ENCODE measurements around the gene SERPINF2. TPM values are rescaled to one million over a fixed set of nuclear protein-coding genes. Genes with fewer than 3 reads are reported as not detected.
"Not testable (repeated sequence)": the region's sequence is repeated elsewhere in the genome, so short reads cannot be mapped to it uniquely, and the experiment has no call there.

SERPINF2 gene
- not detected for total RNA-seq

- DNase-seq (ENCODE audit: low spot score in 2 of 2) (no peak), FAIRE-seq (no peak)
Measured at GRCh38 chr17:1742371-1743087, at the start of gene SERPINF2. Gene SERPINF2, plus strand, starts transcription at chr17:1742871. Its CDS starts 2,125 bp downstream, at chr17:1744996.

GRCh38 chr17:1693339-1693738, 49.3 kb upstream of the SERPINF2 start:
- FAIRE-seq (no peak), DNase-seq (ENCODE audit: low spot score in 2 of 2) (no peak)

GRCh38 chr17:1695365-1695764, 47.3 kb upstream of the SERPINF2 start:
- DNase-seq (ENCODE audit: low spot score in 2 of 2) (no peak), FAIRE-seq (no peak)

GRCh38 chr17:1697681-1698080, 45.0 kb upstream of the SERPINF2 start:
- FAIRE-seq (no peak), DNase-seq (ENCODE audit: low spot score in 2 of 2) (no peak)

- not testable (repeated sequence) for FAIRE-seq
Measured at GRCh38 chr17:1699891-1700290, 42.8 kb upstream of the SERPINF2 start.

GRCh38 chr17:1703063-1703462, 39.6 kb upstream of the SERPINF2 start:
- FAIRE-seq (no peak), DNase-seq (ENCODE audit: low spot score in 2 of 2) (no peak)

More at GRCh38 chr17:1699891-1700290, 42.8 kb upstream of the SERPINF2 start:
- DNase-seq (ENCODE audit: low spot score in 2 of 2) = not testable (repeated sequence)

- DNase-seq (ENCODE audit: low spot score in 2 of 2) (no peak), FAIRE-seq (no peak)
Measured at GRCh38 chr17:1705004-1705403, 37.7 kb upstream of the SERPINF2 start.

GRCh38 chr17:1707107-1707506, 35.6 kb upstream of the SERPINF2 start:
- FAIRE-seq (no peak), DNase-seq (ENCODE audit: low spot score in 2 of 2) (no peak)

GRCh38 chr17:1708791-1709346, 33.8 kb upstream of the SERPINF2 start:
- DNase-seq (ENCODE audit: low spot score in 2 of 2); FAIRE-seq: not testable (repeated sequence)

GRCh38 chr17:1709403-1709951, 33.2 kb upstream of the SERPINF2 start:
- FAIRE-seq = no peak

GRCh38 chr17:1709971-1710806, 32.5 kb upstream of the SERPINF2 start, which contains the start of gene TLCD2:
Gene TLCD2, minus strand, starts transcription at chr17:1710377. Its CDS starts 135 bp downstream, at chr17:1710242.
- peak; percentile 57 to 77 for DNase-seq (ENCODE audit: low spot score in 2 of 2)
- FAIRE-seq = no peak

More at GRCh38 chr17:1709403-1709951, 33.2 kb upstream of the SERPINF2 start:
- DNase-seq (ENCODE audit: low spot score in 2 of 2) = no peak

GRCh38 chr17:1710807-1711553, 31.7 kb upstream of the SERPINF2 start:
- FAIRE-seq (no peak), DNase-seq (ENCODE audit: low spot score in 2 of 2) (peak in 1 of 2 donors; percentile 24)

GRCh38 chr17:1711804-1712203, 30.9 kb upstream of the SERPINF2 start:
- DNase-seq (ENCODE audit: low spot score in 2 of 2) = peak in 1 of 2 donors; percentile 13

GRCh38 chr17:1712271-1712670, 30.4 kb upstream of the SERPINF2 start:
- no peak for DNase-seq (ENCODE audit: low spot score in 2 of 2)
- FAIRE-seq = no peak

More at GRCh38 chr17:1711804-1712203, 30.9 kb upstream of the SERPINF2 start:
- FAIRE-seq = no peak

GRCh38 chr17:1713160-1713877, 29.4 kb upstream of the SERPINF2 start:
- no peak for DNase-seq (ENCODE audit: low spot score in 2 of 2)
- no peak for FAIRE-seq

- no peak for DNase-seq (ENCODE audit: low spot score in 2 of 2)
- FAIRE-seq = no peak
Measured at GRCh38 chr17:1713878-1714426, 28.7 kb upstream of the SERPINF2 start.

GRCh38 chr17:1714427-1714979, 28.2 kb upstream of the SERPINF2 start:
- FAIRE-seq (no peak), DNase-seq (ENCODE audit: low spot score in 2 of 2) (peak; percentile 72 to 74)

GRCh38 chr17:1714980-1715802, 27.5 kb upstream of the SERPINF2 start:
- peak in 1 of 2 donors; percentile 79 for DNase-seq (ENCODE audit: low spot score in 2 of 2)
- no peak for FAIRE-seq

All from frontal cortex (tissue), 4 donors.